HepG2 (cell line): ENCODE data around the gene GJA5. TPM values are rescaled to one million over a fixed set of nuclear protein-coding genes. Genes with fewer than 3 reads are reported as not detected.

Experiments
- ATAC-seq: fragments of 200-7000 bp; cut with Tn5 transposase; 3 replicates; pipeline ENCODE4 v1.9.1; 2020; ENCODE audit warnings: mild to moderate bottlenecking, moderate library complexity
- BruUV-seq: library from RNA; stranded (reverse); fragments of 400-500 nt; replicated peaks from 2 replicates; lab custom pipeline; 2021; lab: Mats Ljungman, UMichigan
- CTCF ChIA-PET: fragments of 300-600 bp; formaldehyde crosslinking; extraction: SDS; loops from one replicate; lab custom pipeline; 2021; ENCODE audit warnings: low total read pairs, inconsistent platforms, low intra/inter-chr PET ratio; lab: Yijun Ruan, JAX
- POLR2A ChIA-PET: fragments of 350-600 bp; sonication (Branson Sonifier 250); formaldehyde crosslinking; loops from one replicate; lab custom pipeline; 2020; ENCODE audit warnings: antibody characterized with exemption, inconsistent platforms; lab: Yijun Ruan, JAX
- DNase-seq: peaks from one replicate; pipeline ENCODE4 v3.0.0-alpha.2; 2015; ENCODE audit warnings: low spot score
- FAIRE-seq: peaks from 3 replicates; lab custom pipeline; 2011; peaks lifted over from hg19 to GRCh38; lab: Jason Lieb, UNC
- H2AFZ ChIP-seq: one replicate; pipeline ENCODE4 v1.6.1; 2011; ENCODE audit warnings: low read length, inconsistent platforms
- H3K27ac ChIP-seq: fragments of 300-600 bp; 3 replicates; pipeline ENCODE4 v1.8.0; 2011; ENCODE audit warnings: mixed run types, mild to moderate bottlenecking, mixed read lengths, low read length, inconsistent platforms; ENCODE audit not compliant: insufficient read depth; ENCODE audit errors: extremely low read length
- H3K27me3 ChIP-seq, 2 experiments: fragments of 200-600 bp in 1 of 2; 2 replicates in 1 of 2; 3 replicates in 1 of 2; pipeline versions ENCODE4 v1.6.0 to v1.8.0; 2011; ENCODE audit warnings: low read length in 2 of 2, mild to moderate bottlenecking in 2 of 2, moderate library complexity in 2 of 2, inconsistent platforms in 1 of 2; ENCODE audit not compliant: insufficient read depth in 2 of 2, control insufficient read depth in 1 of 2
- H3K36me3 ChIP-seq, 2 experiments: fragments of 200-600 bp in 1 of 2; replicated peaks in 1 of 2; 2 replicates in 1 of 2; 3 replicates in 1 of 2; pipeline versions ENCODE4 v1.5.1 to v1.8.0; 2011; ENCODE audit warnings: low read length in 2 of 2, inconsistent platforms in 1 of 2; ENCODE audit not compliant: insufficient read depth in 2 of 2, control insufficient read depth in 1 of 2
- H3K4me1 ChIP-seq: 2 replicates; pipeline ENCODE4 v1.5.1; 2012; ENCODE audit warnings: low read length, inconsistent platforms; ENCODE audit not compliant: insufficient read depth
- H3K4me2 ChIP-seq: 2 replicates; pipeline ENCODE4 v1.6.0; 2011; ENCODE audit warnings: low read depth, low read length, inconsistent platforms
- H3K4me3 ChIP-seq, 3 experiments: fragments of 200-600 bp in 1 of 3; sonication (generic), shearing (Covaris generic) in 1 of 3; replicated peaks in 1 of 3; 2 replicates each; pipeline ENCODE4 v1.5.1; 2011 to 2016; ENCODE audit warnings: low read length in 3 of 3, inconsistent platforms in 2 of 3, low read depth in 2 of 3, mild to moderate bottlenecking in 2 of 3, control low read depth in 1 of 3, mixed read lengths in 1 of 3; ENCODE audit not compliant: insufficient read depth in 1 of 3
- H3K79me2 ChIP-seq: one replicate; pipeline ENCODE4 v1.6.1; 2011; ENCODE audit warnings: low read length, inconsistent platforms; ENCODE audit not compliant: insufficient read depth
- H3K9ac ChIP-seq: 2 replicates; pipeline ENCODE4 v1.6.0; 2011; ENCODE audit warnings: mild to moderate bottlenecking, low read depth, low read length, inconsistent platforms; ENCODE audit not compliant: insufficient read depth
- H3K9me3 ChIP-seq: 2 replicates; pipeline ENCODE4 v1.5.1; 2012; ENCODE audit warnings: mild to moderate bottlenecking, low read length
- H4K20me1 ChIP-seq: 2 replicates; pipeline ENCODE4 v1.6.0; 2011; ENCODE audit warnings: inconsistent platforms, mild to moderate bottlenecking, low read length, moderate library complexity; ENCODE audit not compliant: insufficient read depth
- ETV5 ChIP-seq: IDR thresholded peaks from 2 replicates; pipeline ENCODE4 v1.6.1; 2018; ENCODE audit warnings: missing biosample characterization, missing genetic modification reagents, inconsistent platforms, borderline replicate concordance
- KLF6 ChIP-seq: IDR thresholded peaks from 2 replicates; pipeline ENCODE4 v1.8.0; 2016; ENCODE audit warnings: missing biosample characterization, missing genetic modification reagents
- ZFP1 ChIP-seq: IDR thresholded peaks from 2 replicates; pipeline ENCODE4 v1.6.1; 2016
- ZNF317 ChIP-seq: sonication (generic); formaldehyde crosslinking; IDR thresholded peaks from 2 replicates; pipeline ENCODE4 v1.5.0; 2020; ENCODE audit warnings: mild to moderate bottlenecking, missing genetic modification reagents
- ZNF367 ChIP-seq: sonication (generic); formaldehyde crosslinking; IDR thresholded peaks from 2 replicates; pipeline ENCODE4 v1.4.0; 2020; ENCODE audit warnings: missing genetic modification reagents, borderline replicate concordance
- WGBS: methylation state at CpG from one replicate; pipeline ENCODE4 v1.1.6; 2017; ENCODE audit warnings: low lambda C conversion rate; 5-methylcytosine and 5-hydroxymethylcytosine counted together
- in situ Hi-C: cut with HindIII; loops from 2 replicates; pipeline ENCODE4 v1.10.0; 2017; ENCODE audit warnings: low pct_unique_long_range_greater_than_20kb; ENCODE audit not compliant: extremely low pct_ligation_motif_present
- intact Hi-C: fragments of 100-400 bp; cut with micrococcal nuclease; formaldehyde crosslinking; loops from one replicate; pipeline ENCODE4 v1.10.0; 2022; ENCODE audit not compliant: unreplicated experiment
- polyA plus RNA-seq, 8 experiments: library from polyadenylated mRNA; depleted of rRNA in 3 of 8; stranded (reverse) in 7 of 8; unstranded in 1 of 8; fragments of >200 nt; fragmentation: Illumina TruSeq in 4 of 8; extraction: Trizol in 4 of 8; gene quantifications; 2 replicates each; pipeline versions ENCODE4 v1.2.1 to v1.2.3, GENCODE V29; 2011 to 2016; ENCODE audit warnings: low read depth in 4 of 8, missing spikeins in 1 of 8, mixed read lengths in 1 of 8; ENCODE audit not compliant: insufficient read depth in 1 of 8
- total RNA-seq, 5 experiments: library from RNA; depleted of rRNA; stranded (reverse); fragments of >200 nt; fragmentation: Illumina TruSeq; extraction: Trizol; gene quantifications; 2 replicates each; pipeline ENCODE4 v1.2.3, GENCODE V29; 2016; ENCODE audit warnings: low read depth in 1 of 5
- TF ChIP-seq, protein P1 (sequence below): sonication (generic); formaldehyde crosslinking; IDR thresholded peaks from 2 replicates; pipeline ENCODE4 v1.5.0; 2020; ENCODE audit warnings: missing genetic modification reagents

The GJA5 gene
- total and polyA plus RNA-seq, 2 of the 13 experiments (the other 11 are each of a cell fraction or from before 2014, with no cell fraction given), result not detected

DNA sequence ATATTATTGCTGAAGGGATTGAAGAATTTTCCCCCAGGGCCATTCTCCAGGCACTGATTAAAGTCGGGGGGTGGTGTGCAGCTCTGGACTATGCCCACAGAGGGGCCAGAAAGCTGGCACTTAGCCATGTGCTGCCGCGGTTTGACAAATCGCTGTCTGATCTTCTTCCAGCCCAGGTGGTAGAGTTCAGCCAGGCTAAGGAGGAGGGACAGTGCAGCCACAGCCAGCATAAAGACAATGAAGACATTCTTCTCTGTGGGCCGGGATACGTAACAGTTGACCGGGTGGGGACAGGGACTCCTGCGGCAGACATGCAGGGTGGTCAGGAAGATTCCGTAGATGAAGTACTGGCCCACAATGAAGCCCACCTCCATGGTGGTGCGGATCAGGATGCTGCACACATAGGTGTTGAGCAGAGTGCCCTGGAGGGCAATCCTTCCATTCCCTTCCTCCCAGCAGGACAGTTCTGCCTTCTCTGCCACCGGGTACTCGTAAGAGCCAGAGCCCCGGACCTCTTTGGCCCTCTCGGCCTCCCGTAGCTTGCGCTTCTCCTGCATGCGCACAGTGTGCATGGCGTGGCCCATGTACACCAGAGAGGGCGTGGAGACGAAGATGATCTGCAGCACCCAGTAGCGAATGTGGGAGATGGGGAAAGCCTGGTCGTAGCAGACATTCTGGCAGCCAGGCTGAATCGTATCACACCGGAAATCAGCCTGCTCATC is 1.9 kb downstream of the GJA5 start:
- Histone ChIP-seq H3K27ac (no peak overlapping the region), H3K27me3 (peaks cover 0 to 10% of the 10 kb centered on the region in 2 experiments; a peak in 1 of 5 replicates), H3K4me3 (no peak overlapping the region; a peak in 1 of 6 replicates), H3K9ac (no peak overlapping the region; the same call in 1 of the 2 replicates), H3K36me3 (no peaks in the 10 kb centered on the region), H4K20me1 (no peaks in the 10 kb centered on the region), H3K79me2 (no peaks in the 10 kb centered on the region), H2AFZ (no peak overlapping the region), H3K9me3 (no peaks in the 10 kb centered on the region), H3K4me1 (peaks cover 27% of the 10 kb centered on the region), H3K4me2 (peak overlapping the region; percentile 56)
- peak; percentile 51 for DNase-seq
- WGBS, result 58% methylated on average over 22 of the region's 24 CpGs
- no peak for FAIRE-seq
- POLR2A ChIA-PET, result no interaction called here
- intact Hi-C loops, result no loop called here
- TF ChIP-seq, protein P1, sequence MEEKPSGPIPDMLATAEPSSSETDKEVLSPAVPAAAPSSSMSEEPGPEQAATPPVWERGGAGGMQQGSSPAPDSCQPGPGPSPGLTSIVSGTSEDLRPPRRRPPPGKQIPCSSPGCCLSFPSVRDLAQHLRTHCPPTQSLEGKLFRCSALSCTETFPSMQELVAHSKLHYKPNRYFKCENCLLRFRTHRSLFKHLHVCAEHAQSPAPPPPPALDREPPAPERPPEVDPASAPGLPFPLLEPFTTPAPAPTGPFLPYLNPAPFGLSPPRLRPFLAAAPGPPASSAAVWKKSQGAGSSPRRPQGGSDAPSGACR, result no peak
- no peak for TF ChIP-seq ZNF317
- TF ChIP-seq KLF6, result no peak
- no peak for TF ChIP-seq ZFP1 (CRISPR knock-in tag)
- TF ChIP-seq ETV5 (CRISPR knock-in tag), result no peak
- no peak for TF ChIP-seq ZNF367 (CRISPR knock-in tag)
- BruUV-seq, result no TSS peak
- ATAC-seq, result peak; percentile 70
- in situ Hi-C loops, result no loop called here
- CTCF ChIA-PET, result no interaction called here
